IMR-90 (cell line): Measurements from ENCODE around the gene HERC4. TPM values are rescaled to one million over a fixed set of nuclear protein-coding genes. Genes with fewer than 3 reads are reported as not detected.

Experiments
- ATAC-seq: fragments of 200-7000 bp; cut with Tn5 transposase; 2 replicates; pipeline ENCODE4 v1.9.1; 2020; ENCODE audit warnings: low read depth, mild to moderate bottlenecking, moderate library complexity
- BruUV-seq: library from RNA; stranded (reverse); fragments of 400-500 nt; replicated peaks from 2 replicates; lab custom pipeline; 2021; lab: Mats Ljungman, UMichigan
- CTCF ChIA-PET: fragments of 300-600 bp; formaldehyde crosslinking; extraction: SDS; loops from one replicate; lab custom pipeline; 2021; ENCODE audit warnings: antibody characterized with exemption; lab: Yijun Ruan, JAX
- POLR2A ChIA-PET: fragments of 300-600 bp; sonication (Branson Sonifier 250); formaldehyde crosslinking; loops from one replicate; lab custom pipeline; 2022; ENCODE audit warnings: antibody characterized with exemption; ENCODE audit not compliant: unreplicated experiment; lab: Charles Lee
- DNase-seq: peaks from one replicate; pipeline ENCODE4 v3.0.0; 2013
- H2AFZ ChIP-seq: replicated peaks from 2 replicates; pipeline ENCODE3; 2013; ENCODE audit warnings: low read length, mild to moderate bottlenecking; ENCODE audit not compliant: poor library complexity
- H2AK5ac ChIP-seq: 2 replicates; pipeline ENCODE4 v1.6.1; 2013; ENCODE audit warnings: low read depth, low read length, inconsistent platforms
- H2AK9ac ChIP-seq: replicated peaks from 2 replicates; pipeline ENCODE3; 2013; ENCODE audit warnings: mild to moderate bottlenecking, low read depth, low read length, moderate library complexity; ENCODE audit not compliant: poor library complexity
- H2BK120ac ChIP-seq: 2 replicates; pipeline ENCODE4 v1.6.1; 2013; ENCODE audit warnings: low read depth, low read length, inconsistent platforms
- H2BK15ac ChIP-seq: 3 replicates; pipeline ENCODE4 v1.6.1; 2013; ENCODE audit warnings: low read depth, low read length, inconsistent platforms
- H2BK20ac ChIP-seq: 2 replicates; pipeline ENCODE4 v1.6.1; 2013; ENCODE audit warnings: low read depth, mild to moderate bottlenecking, inconsistent platforms, low read length, moderate library complexity
- H2BK5ac ChIP-seq: 2 replicates; pipeline ENCODE4 v1.6.1; 2013; ENCODE audit warnings: mild to moderate bottlenecking, low read depth, low read length, inconsistent platforms; ENCODE audit not compliant: poor library complexity, severe bottlenecking
- H3K14ac ChIP-seq: replicated peaks from 2 replicates; pipeline ENCODE4 v1.6.1; 2013; ENCODE audit warnings: low read depth, low read length, inconsistent platforms
- H3K18ac ChIP-seq: 2 replicates; pipeline ENCODE4 v1.6.1; 2013; ENCODE audit warnings: low read depth, low read length, control low read depth
- H3K23ac ChIP-seq: 2 replicates; pipeline ENCODE4 v1.6.1; 2013; ENCODE audit warnings: low read depth, low read length, inconsistent platforms
- H3K27ac ChIP-seq: 2 replicates; pipeline ENCODE4 v1.5.1; 2013; ENCODE audit warnings: mild to moderate bottlenecking, control low read depth, low read length; ENCODE audit not compliant: insufficient read depth
- H3K27me3 ChIP-seq: 2 replicates; pipeline ENCODE4 v1.6.1; 2013; ENCODE audit warnings: low read length; ENCODE audit not compliant: control insufficient read depth, insufficient read depth
- H3K36me3 ChIP-seq: 2 replicates; pipeline ENCODE4 v1.6.1; 2013; ENCODE audit warnings: low read length, mixed read lengths; ENCODE audit not compliant: control insufficient read depth, insufficient read depth
- H3K4ac ChIP-seq: 2 replicates; pipeline ENCODE4 v1.6.1; 2013; ENCODE audit warnings: low read depth, low read length, inconsistent platforms
- H3K4me1 ChIP-seq: 2 replicates; pipeline ENCODE4 v1.6.1; 2013; ENCODE audit warnings: low read length, mixed read lengths; ENCODE audit not compliant: control insufficient read depth, insufficient read depth
- H3K4me2 ChIP-seq: 2 replicates; pipeline ENCODE4 v1.6.1; 2013; ENCODE audit warnings: low read depth, mild to moderate bottlenecking, control low read depth, low read length, moderate library complexity
- H3K4me3 ChIP-seq: 2 replicates; pipeline ENCODE4 v1.5.1; 2013; ENCODE audit warnings: low read depth, mild to moderate bottlenecking, control low read depth, low read length, moderate library complexity; ENCODE audit not compliant: insufficient read depth
- H3K56ac ChIP-seq: 2 replicates; pipeline ENCODE4 v1.6.1; 2013; ENCODE audit warnings: low read length, inconsistent platforms; ENCODE audit not compliant: insufficient read depth; ENCODE audit errors: extremely low read depth
- H3K79me1 ChIP-seq, 2 experiments: 2 replicates each; pipeline ENCODE4 v1.6.1; 2013; ENCODE audit warnings: low read length in 2 of 2, inconsistent platforms in 1 of 2, low read depth in 1 of 2
- H3K9ac ChIP-seq: 2 replicates; pipeline ENCODE4 v1.6.1; 2013; ENCODE audit warnings: low read depth, low read length, control low read depth
- H3K9me1 ChIP-seq: 2 replicates; pipeline ENCODE4 v1.6.1; 2013; ENCODE audit warnings: low read length, inconsistent platforms; ENCODE audit not compliant: insufficient read depth
- H3K9me3 ChIP-seq: 2 replicates; pipeline ENCODE4 v1.6.1; 2013; ENCODE audit warnings: low read length; ENCODE audit not compliant: control insufficient read depth, insufficient read depth
- H4K20me1 ChIP-seq: 2 replicates; pipeline ENCODE4 v1.6.1; 2013; ENCODE audit warnings: low read length, inconsistent platforms; ENCODE audit not compliant: insufficient read depth
- H4K5ac ChIP-seq: 2 replicates; pipeline ENCODE4 v1.6.1; 2013; ENCODE audit warnings: mild to moderate bottlenecking, low read depth, low read length, control low read depth
- H4K8ac ChIP-seq, 2 experiments: 2 replicates each; pipeline ENCODE4 v1.6.1; 2013; ENCODE audit warnings: low read depth in 2 of 2, low read length in 2 of 2, control low read depth in 1 of 2, inconsistent platforms in 1 of 2
- H4K91ac ChIP-seq: 2 replicates; pipeline ENCODE4 v1.6.1; 2013; ENCODE audit warnings: low read depth, low read length, inconsistent platforms; ENCODE audit not compliant: insufficient read depth
- BHLHE40 ChIP-seq: fragments of 150-350 bp; IDR thresholded peaks from 2 replicates; pipeline ENCODE4 v1.6.1; 2016; ENCODE audit warnings: mild to moderate bottlenecking, low read depth, low read length
- CEBPB ChIP-seq: IDR thresholded peaks from 2 replicates; pipeline ENCODE4 v1.6.1; 2012; ENCODE audit warnings: low read depth, low read length, improper control_type of control experiment
- CHD1 ChIP-seq: IDR thresholded peaks from 2 replicates; pipeline ENCODE4 v1.6.1; 2012; ENCODE audit warnings: low read depth, low read length, improper control_type of control experiment
- FOS ChIP-seq: fragments of 150-350 bp; IDR thresholded peaks from 2 replicates; pipeline ENCODE4 v1.6.1; 2016; ENCODE audit warnings: low read depth, low read length
- MAFK ChIP-seq: IDR thresholded peaks from 2 replicates; pipeline ENCODE4 v1.6.1; 2012; ENCODE audit warnings: low read depth, low read length, improper control_type of control experiment
- MAZ ChIP-seq: IDR thresholded peaks from 2 replicates; pipeline ENCODE4 v1.6.1; 2012; ENCODE audit warnings: low read depth, mild to moderate bottlenecking, low read length, improper control_type of control experiment, moderate library complexity, borderline replicate concordance
- POLR2A ChIP-seq: IDR thresholded peaks from 2 replicates; pipeline ENCODE4 v1.6.1; 2012; ENCODE audit warnings: mild to moderate bottlenecking, low read depth, low read length
- RAD21 ChIP-seq: IDR thresholded peaks from 2 replicates; pipeline ENCODE4 v1.6.1; 2012; ENCODE audit warnings: low read length, improper control_type of control experiment
- RCOR1 ChIP-seq: IDR thresholded peaks from 2 replicates; pipeline ENCODE4 v1.6.1; 2012; ENCODE audit warnings: mild to moderate bottlenecking, low read length, improper control_type of control experiment; ENCODE audit not compliant: insufficient replicate concordance
- RFX5 ChIP-seq: IDR thresholded peaks from 2 replicates; pipeline ENCODE4 v1.8.0; 2012; ENCODE audit warnings: low read depth, mild to moderate bottlenecking, low read length, moderate library complexity
- SMC3 ChIP-seq: fragments of 150-350 bp; IDR thresholded peaks from 2 replicates; pipeline ENCODE4 v1.6.1; 2016; ENCODE audit warnings: low read depth, mild to moderate bottlenecking, antibody characterized with exemption, low read length, moderate library complexity
- dilution Hi-C: fragments of 300-500 bp; cut with HindIII; formaldehyde crosslinking; loops from one replicate; pipeline ENCODE4 v1.14.3; 2018; ENCODE audit warnings: low sequenced_read_pairs; ENCODE audit not compliant: unreplicated experiment
- in situ Hi-C: fragments of 300-500 bp; cut with MboI; formaldehyde crosslinking; loops from 3 replicates; pipeline ENCODE4 v1.14.3; 2019; ENCODE audit warnings: low sequenced_read_pairs, inconsistent platforms, mixed read lengths
- intact Hi-C: fragments of 100-400 bp; cut with micrococcal nuclease; formaldehyde crosslinking; loops from 2 replicates; pipeline ENCODE4 v1.10.0; 2022
- polyA plus RNA-seq, 3 experiments: library from polyadenylated mRNA; depleted of rRNA; stranded (reverse); fragments of >200 nt; gene quantifications; 2 replicates each; pipeline ENCODE4 v1.2.3, GENCODE V29; 2012; ENCODE audit warnings: low replicate concordance in 1 of 3
- total RNA-seq: library from RNA; depleted of rRNA; stranded (reverse); fragments of >200 nt; gene quantifications from 2 replicates; pipeline ENCODE4 v1.2.3, GENCODE V29; 2012
- TF ChIP-seq, protein P1 (sequence below): fragments of 150-350 bp; IDR thresholded peaks from 2 replicates; pipeline ENCODE4 v1.6.1; 2016; ENCODE audit warnings: low read depth, mild to moderate bottlenecking, low read length, moderate library complexity, borderline replicate concordance
- TF ChIP-seq, protein P2 (sequence below): conservative IDR thresholded peaks from 2 replicates; pipeline ENCODE4 v1.5.1; 2012; ENCODE audit warnings: mild to moderate bottlenecking, low read depth, low read length, improper control_type of control experiment

HERC4 gene
- total and polyA plus RNA-seq, 2 of the 4 experiments (the other 2 are of a cell fraction), result 66.6 to 92.8 TPM

DNA sequence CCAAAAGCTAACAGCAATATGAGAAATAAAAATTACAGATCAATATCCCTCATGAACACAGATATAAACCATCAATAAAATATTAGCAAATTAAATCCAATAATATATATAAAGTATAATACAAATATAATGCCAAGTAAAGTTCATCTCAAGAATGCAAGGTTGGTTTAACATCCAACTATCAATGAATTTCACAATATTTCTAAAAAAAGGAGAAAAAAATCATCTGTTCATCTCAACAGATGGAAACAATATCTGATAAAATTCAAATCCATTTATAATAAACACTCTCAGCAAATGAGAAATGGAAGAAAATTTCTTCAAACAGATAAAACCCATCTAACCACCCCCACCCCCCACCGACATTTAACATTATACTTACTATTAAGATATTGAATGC, 103.8 kb downstream of the HERC4 start (continued):
- TF ChIP-seq RCOR1 (no peak), POLR2A (no peak)

DNA sequence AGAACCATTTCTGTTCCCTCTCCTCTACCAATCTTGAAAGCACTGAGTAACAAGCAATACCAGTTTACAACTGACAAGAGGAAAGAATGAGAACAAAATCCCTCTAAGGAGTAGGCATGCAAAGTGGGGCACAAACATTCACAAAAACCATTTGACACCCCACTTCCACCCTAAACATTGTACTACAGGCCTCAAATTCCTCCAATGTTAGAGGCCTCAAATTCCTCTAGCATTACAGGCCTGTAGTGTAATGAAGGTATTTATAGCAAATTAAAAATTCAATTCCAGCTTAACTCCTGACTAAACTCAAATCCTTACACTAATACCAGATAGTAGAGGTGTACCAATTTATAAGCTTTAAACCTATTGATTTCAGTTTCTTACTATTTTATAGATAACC, 105.2 kb downstream of the HERC4 start:
- no peak overlapping the region for H2AK9ac ChIP-seq
- peaks cover 33% of the 10 kb centered on the region for H3K36me3 ChIP-seq
- H3K4me2 ChIP-seq, result no peak overlapping the region
- H3K4me1 ChIP-seq, result peaks cover 8% of the 10 kb centered on the region
- no peak overlapping the region for H4K8ac ChIP-seq
- peak; percentile 80 for ATAC-seq
- H2BK15ac ChIP-seq, result no peak overlapping the region
- no peak overlapping the region for H2BK20ac ChIP-seq
- no peak overlapping the region for H4K5ac ChIP-seq
- dilution Hi-C loops, result no loop called here
- H3K4ac ChIP-seq, result no peak overlapping the region
- CTCF ChIA-PET, result no interaction called here
- peaks cover 18 to 37% of the 10 kb centered on the region in 2 experiments; a peak in 3 of 4 replicates for H3K79me1 ChIP-seq
- no TSS peak for BruUV-seq
- no peak overlapping the region for H3K14ac ChIP-seq
- no peak overlapping the region for H2BK120ac ChIP-seq
- H4K20me1 ChIP-seq, result peaks cover 10% of the 10 kb centered on the region; the same call in 1 of the 2 replicates
- no peak for TF ChIP-seq SMC3
- TF ChIP-seq CEBPB, result no peak
- no peak for TF ChIP-seq RCOR1
- TF ChIP-seq, protein P1, sequence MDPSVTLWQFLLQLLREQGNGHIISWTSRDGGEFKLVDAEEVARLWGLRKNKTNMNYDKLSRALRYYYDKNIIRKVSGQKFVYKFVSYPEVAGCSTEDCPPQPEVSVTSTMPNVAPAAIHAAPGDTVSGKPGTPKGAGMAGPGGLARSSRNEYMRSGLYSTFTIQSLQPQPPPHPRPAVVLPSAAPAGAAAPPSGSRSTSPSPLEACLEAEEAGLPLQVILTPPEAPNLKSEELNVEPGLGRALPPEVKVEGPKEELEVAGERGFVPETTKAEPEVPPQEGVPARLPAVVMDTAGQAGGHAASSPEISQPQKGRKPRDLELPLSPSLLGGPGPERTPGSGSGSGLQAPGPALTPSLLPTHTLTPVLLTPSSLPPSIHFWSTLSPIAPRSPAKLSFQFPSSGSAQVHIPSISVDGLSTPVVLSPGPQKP, result no peak
- no peak for TF ChIP-seq MAZ
- no peak for TF ChIP-seq POLR2A
- no peak for TF ChIP-seq RAD21
- TF ChIP-seq, protein P2, sequence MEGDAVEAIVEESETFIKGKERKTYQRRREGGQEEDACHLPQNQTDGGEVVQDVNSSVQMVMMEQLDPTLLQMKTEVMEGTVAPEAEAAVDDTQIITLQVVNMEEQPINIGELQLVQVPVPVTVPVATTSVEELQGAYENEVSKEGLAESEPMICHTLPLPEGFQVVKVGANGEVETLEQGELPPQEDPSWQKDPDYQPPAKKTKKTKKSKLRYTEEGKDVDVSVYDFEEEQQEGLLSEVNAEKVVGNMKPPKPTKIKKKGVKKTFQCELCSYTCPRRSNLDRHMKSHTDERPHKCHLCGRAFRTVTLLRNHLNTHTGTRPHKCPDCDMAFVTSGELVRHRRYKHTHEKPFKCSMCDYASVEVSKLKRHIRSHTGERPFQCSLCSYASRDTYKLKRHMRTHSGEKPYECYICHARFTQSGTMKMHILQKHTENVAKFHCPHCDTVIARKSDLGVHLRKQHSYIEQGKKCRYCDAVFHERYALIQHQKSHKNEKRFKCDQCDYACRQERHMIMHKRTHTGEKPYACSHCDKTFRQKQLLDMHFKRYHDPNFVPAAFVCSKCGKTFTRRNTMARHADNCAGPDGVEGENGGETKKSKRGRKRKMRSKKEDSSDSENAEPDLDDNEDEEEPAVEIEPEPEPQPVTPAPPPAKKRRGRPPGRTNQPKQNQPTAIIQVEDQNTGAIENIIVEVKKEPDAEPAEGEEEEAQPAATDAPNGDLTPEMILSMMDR, result no peak
- TF ChIP-seq BHLHE40, result no peak
- no peak for TF ChIP-seq RFX5
- no peak for TF ChIP-seq FOS
- no peak for TF ChIP-seq CHD1
- no peak for TF ChIP-seq MAFK
- H3K27me3 ChIP-seq, result no peaks in the 10 kb centered on the region
- intact Hi-C loops, result no loop called here
- peak overlapping the region; percentile 14 for H2BK5ac ChIP-seq
- peak overlapping the region; percentile 5; the same call in 1 of the 2 replicates for H3K18ac ChIP-seq
- peaks cover 6% of the 10 kb centered on the region; the same call in 1 of the 2 replicates for H3K9me1 ChIP-seq
- DNase-seq, result peak; percentile 7
- no peak overlapping the region for H3K23ac ChIP-seq
- peaks cover 4% of the 10 kb centered on the region for H3K9me3 ChIP-seq
- H2AK5ac ChIP-seq, result no peak overlapping the region
- in situ Hi-C loops, result no loop called here
- peak overlapping the region; percentile 1; the same call in 1 of the 2 replicates for H3K27ac ChIP-seq
- POLR2A ChIA-PET, result no interaction called here
- H3K9ac ChIP-seq, result no peak overlapping the region
- no peak overlapping the region for H2AFZ ChIP-seq
- H3K4me3 ChIP-seq, result no peak overlapping the region
- no peak overlapping the region for H3K56ac ChIP-seq
- no peak overlapping the region for H4K91ac ChIP-seq
